PC-3 (cell line): ENCODE results near the gene HMGCS2. TPM values are rescaled to one million over a fixed set of nuclear protein-coding genes. Genes with fewer than 3 reads are reported as not detected.

Experiments used
- ATAC-seq: fragments of 200-7000 bp; cut with Tn5 transposase; 2 replicates; pipeline ENCODE4 v1.9.1; 2020; ENCODE audit warnings: mild to moderate bottlenecking, moderate library complexity
- Bru-seq: library from RNA; stranded (reverse); fragments of 400-500 nt; gene quantifications from one replicate; lab custom pipeline; 2021; lab: Mats Ljungman, UMichigan
- BruChase-seq, 2 experiments: library from RNA; stranded (reverse); fragments of 400-500 nt; gene quantifications; one replicate each; lab custom pipeline; 2021; lab: Mats Ljungman, UMichigan
- BruUV-seq: library from RNA; stranded (reverse); fragments of 400-500 nt; replicated peaks from 2 replicates; lab custom pipeline; 2021; lab: Mats Ljungman, UMichigan
- CTCF ChIA-PET: fragments of 300-600 bp; sonication (Branson Sonifier 250); formaldehyde crosslinking; loops from one replicate; lab custom pipeline; 2022; ENCODE audit warnings: antibody characterized with exemption; lab: Charles Lee
- POLR2A ChIA-PET: fragments of 300-600 bp; sonication (Branson Sonifier 250); formaldehyde crosslinking; loops from one replicate; lab custom pipeline; 2022; ENCODE audit warnings: antibody characterized with exemption; ENCODE audit not compliant: unreplicated experiment; lab: Charles Lee
- DNase-seq: peaks from one replicate; pipeline ENCODE4 v3.0.0-alpha.2; 2015
- H2AFZ ChIP-seq: fragments of 300-600 bp; sonication (generic); 2 replicates; pipeline ENCODE4 v1.6.0; 2016; ENCODE audit warnings: antibody characterized with exemption, low read length
- H3F3A ChIP-seq: fragments of 300-600 bp; sonication (generic); one replicate; pipeline ENCODE4 v1.6.0; 2017; ENCODE audit warnings: antibody characterized with exemption, low read length, control low read depth, mild to moderate bottlenecking; ENCODE audit not compliant: unreplicated experiment
- H3K27ac ChIP-seq: fragments of 300-600 bp; sonication (generic); 2 replicates; pipeline ENCODE4 v1.5.1; 2016; ENCODE audit warnings: mild to moderate bottlenecking, low read length
- H3K27me3 ChIP-seq: fragments of 300-600 bp; sonication (generic); 2 replicates; pipeline ENCODE4 v1.6.1; 2016; ENCODE audit warnings: low read length, mixed read lengths
- H3K36me3 ChIP-seq: fragments of 300-600 bp; sonication (generic); 2 replicates; pipeline ENCODE4 v1.6.1; 2016; ENCODE audit warnings: low read depth, mixed run types, low read length, mixed read lengths
- H3K4me1 ChIP-seq: fragments of 300-600 bp; sonication (generic); 2 replicates; pipeline ENCODE4 v1.5.1; 2016; ENCODE audit warnings: low read length; ENCODE audit not compliant: insufficient read depth
- H3K4me2 ChIP-seq: fragments of 300-600 bp; sonication (generic); 2 replicates; pipeline ENCODE4 v1.6.0; 2016; ENCODE audit warnings: low read length
- H3K4me3 ChIP-seq: fragments of 300-600 bp; sonication (generic); 2 replicates; pipeline ENCODE4 v1.5.1; 2016; ENCODE audit warnings: mild to moderate bottlenecking, low read length, mixed read lengths
- H3K79me2 ChIP-seq: fragments of 300-600 bp; sonication (generic); 2 replicates; pipeline ENCODE4 v1.6.1; 2017; ENCODE audit warnings: low read length, mixed read lengths
- H3K9ac ChIP-seq: fragments of 300-600 bp; sonication (generic); 2 replicates; pipeline ENCODE4 v1.6.0; 2016; ENCODE audit warnings: mild to moderate bottlenecking, low read length
- H3K9me2 ChIP-seq: fragments of 300-600 bp; sonication (generic); replicated peaks from 2 replicates; pipeline ENCODE4 v1.6.1; 2016; ENCODE audit warnings: mixed run types, low read length, mixed read lengths
- H3K9me3 ChIP-seq: fragments of 300-600 bp; sonication (generic); 2 replicates; pipeline ENCODE4 v1.6.1; 2016; ENCODE audit warnings: low read length, mixed read lengths
- H4K20me1 ChIP-seq: fragments of 300-600 bp; sonication (generic); 2 replicates; pipeline ENCODE4 v1.6.1; 2016; ENCODE audit warnings: low read length, mixed read lengths
- EZH2 ChIP-seq: fragments of 300-600 bp; sonication (generic); IDR thresholded peaks from one replicate; pipeline ENCODE4 v1.6.1; 2017; ENCODE audit warnings: antibody characterized with exemption, mild to moderate bottlenecking, low read length; ENCODE audit not compliant: unreplicated experiment
- EZH2phosphoT487 ChIP-seq: fragments of 300-600 bp; sonication (generic); IDR thresholded peaks from 2 replicates; pipeline ENCODE4 v1.6.1; 2018; ENCODE audit warnings: mild to moderate bottlenecking, antibody characterized with exemption, low read length, borderline replicate concordance
- intact Hi-C: fragments of 100-400 bp; cut with micrococcal nuclease; formaldehyde crosslinking; loops from 2 replicates; pipeline ENCODE4 v1.9.0; 2023
- long read RNA-seq: library from polyadenylated mRNA; unstranded; transcript quantifications from one replicate; pipeline ENCODE4 v2.0.0, GENCODE V29; 2021; ENCODE audit not compliant: unreplicated experiment
- total RNA-seq: library from RNA; depleted of rRNA; stranded (reverse); fragments of >200 nt; gene quantifications from 2 replicates; pipeline ENCODE4 v1.2.3, GENCODE V29; 2014; rRNA removed
- TF ChIP-seq, protein P1 (sequence below): fragments of 300-600 bp; sonication (generic); conservative IDR thresholded peaks from 2 replicates; pipeline ENCODE4 v1.5.1; 2017; ENCODE audit warnings: antibody characterized with exemption, low read depth, mild to moderate bottlenecking, low read length

HMGCS2 gene
- total RNA-seq, result not detected in 2 replicates
- Bru-seq, nascent RNA, result percentile 7 among the genes with signal in this experiment
- BruChase-seq, experiment 1, labeled RNA remaining after a 6-hour chase, result percentile 4 among the genes with signal in this experiment
- percentile 6 among the genes with signal in this experiment for BruChase-seq, experiment 2, labeled RNA remaining after a 2-hour chase
- long read RNA-seq, result 0 reads

- intact Hi-C loops, result no loop called here
- Histone ChIP-seq H3K9me2 (no peaks in the 10 kb centered on the region), H3K27ac (no peak within 1 kb of the TSS), H3K4me1 (peaks cover 19% of the 10 kb centered on the region), H3K79me2 (no peaks in the 10 kb centered on the region), H2AFZ (no peak within 1 kb of the TSS), H3K36me3 (no peaks in the 10 kb centered on the region), H3F3A (no peaks in the 10 kb centered on the region), H3K9me3 (no peaks in the 10 kb centered on the region), H4K20me1 (no peaks in the 10 kb centered on the region), H3K4me2 (no peak within 1 kb of the TSS), H3K4me3 (no peak within 1 kb of the TSS), H3K27me3 (no peaks in the 10 kb centered on the region), H3K9ac (no peak within 1 kb of the TSS)
- peak; percentile 42 for ATAC-seq
- TF ChIP-seq EZH2 (no peak), EZH2phosphoT487 (no peak)
- TF ChIP-seq, protein P1, sequence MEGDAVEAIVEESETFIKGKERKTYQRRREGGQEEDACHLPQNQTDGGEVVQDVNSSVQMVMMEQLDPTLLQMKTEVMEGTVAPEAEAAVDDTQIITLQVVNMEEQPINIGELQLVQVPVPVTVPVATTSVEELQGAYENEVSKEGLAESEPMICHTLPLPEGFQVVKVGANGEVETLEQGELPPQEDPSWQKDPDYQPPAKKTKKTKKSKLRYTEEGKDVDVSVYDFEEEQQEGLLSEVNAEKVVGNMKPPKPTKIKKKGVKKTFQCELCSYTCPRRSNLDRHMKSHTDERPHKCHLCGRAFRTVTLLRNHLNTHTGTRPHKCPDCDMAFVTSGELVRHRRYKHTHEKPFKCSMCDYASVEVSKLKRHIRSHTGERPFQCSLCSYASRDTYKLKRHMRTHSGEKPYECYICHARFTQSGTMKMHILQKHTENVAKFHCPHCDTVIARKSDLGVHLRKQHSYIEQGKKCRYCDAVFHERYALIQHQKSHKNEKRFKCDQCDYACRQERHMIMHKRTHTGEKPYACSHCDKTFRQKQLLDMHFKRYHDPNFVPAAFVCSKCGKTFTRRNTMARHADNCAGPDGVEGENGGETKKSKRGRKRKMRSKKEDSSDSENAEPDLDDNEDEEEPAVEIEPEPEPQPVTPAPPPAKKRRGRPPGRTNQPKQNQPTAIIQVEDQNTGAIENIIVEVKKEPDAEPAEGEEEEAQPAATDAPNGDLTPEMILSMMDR, result no peak
- BruUV-seq, result no TSS peak
- peak; percentile 22 for DNase-seq
- POLR2A ChIA-PET, result no interaction called here
- CTCF ChIA-PET, result no interaction called here
Measured at GRCh38 chr1:119768778-119769177, at the start of gene HMGCS2. Gene HMGCS2, minus strand, starts transcription at chr1:119768905. Its CDS starts 61 bp downstream, at chr1:119768844.

DNA sequence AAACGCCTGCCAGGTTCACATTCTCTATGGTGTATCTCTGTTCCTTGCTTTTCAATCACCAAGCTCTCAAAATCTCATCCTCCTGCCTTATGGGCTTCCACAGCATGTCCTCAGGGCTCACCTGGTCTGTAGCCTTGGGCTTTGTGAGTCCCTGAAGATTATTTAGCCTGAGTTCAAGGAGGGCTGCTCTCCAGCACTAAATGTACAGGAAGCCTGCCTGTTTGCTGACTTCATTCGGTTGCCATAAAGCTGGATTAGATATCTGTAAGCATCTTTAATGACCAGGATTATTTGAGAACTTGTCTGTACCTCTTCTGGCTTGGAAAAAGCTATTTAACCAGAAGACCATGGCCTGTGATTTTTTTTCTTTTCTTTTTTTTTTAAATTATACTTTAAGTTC, 49.5 kb upstream of the HMGCS2 start:
- H2AFZ ChIP-seq, result no peak overlapping the region
- H3K27me3 ChIP-seq, result no peaks in the 10 kb centered on the region
- no peak for TF ChIP-seq EZH2phosphoT487
- TF ChIP-seq, protein P1, result no peak
- no peaks in the 10 kb centered on the region for H3K9me3 ChIP-seq
- ATAC-seq (no peak), DNase-seq (no peak)
- CTCF ChIA-PET, result no interaction called here
- no peak overlapping the region for H3K4me3 ChIP-seq
- 0 out of 2 replicates have a peak, but pooled peaks cover 2% of the 10 kb centered on the region for H3K9me2 ChIP-seq
- no peaks in the 10 kb centered on the region for H3K79me2 ChIP-seq
- H4K20me1 ChIP-seq, result no peaks in the 10 kb centered on the region
- H3K4me1 ChIP-seq, result peaks cover 11% of the 10 kb centered on the region
- H3K9ac ChIP-seq, result no peak overlapping the region
- H3K27ac ChIP-seq, result no peak overlapping the region
- no peaks in the 10 kb centered on the region for H3F3A ChIP-seq
- POLR2A ChIA-PET, result no interaction called here
- no peaks in the 10 kb centered on the region for H3K36me3 ChIP-seq
- BruUV-seq, result no TSS peak
- intact Hi-C loops, result no loop called here
- no peak overlapping the region for H3K4me2 ChIP-seq

DNA sequence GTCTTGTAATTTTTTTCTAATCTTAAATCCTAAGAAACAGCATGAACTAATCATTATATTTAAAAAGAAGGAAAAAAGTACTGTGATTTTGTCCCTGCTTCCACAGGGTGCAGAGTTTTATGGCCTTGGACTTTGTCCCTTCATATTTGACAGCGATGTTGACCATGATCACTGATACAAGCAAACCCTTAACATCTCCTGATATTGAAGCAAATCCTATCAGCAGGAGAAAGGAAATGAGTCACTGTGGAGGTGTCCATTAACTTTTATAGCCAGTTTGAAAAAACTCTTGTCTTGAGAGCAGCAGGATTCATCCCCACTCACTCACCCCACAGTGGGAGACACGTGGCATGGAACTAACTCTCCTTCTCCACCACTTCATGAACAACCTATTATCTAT, 47.7 kb upstream of the HMGCS2 start:
- peaks cover 11% of the 10 kb centered on the region for H3K4me1 ChIP-seq
- ATAC-seq, result peak; percentile 61
- no peaks in the 10 kb centered on the region for H3K27me3 ChIP-seq
- DNase-seq, result peak; percentile 26
- H3K9me3 ChIP-seq, result no peaks in the 10 kb centered on the region
- POLR2A ChIA-PET, result no interaction called here
- no peak overlapping the region for H3K4me3 ChIP-seq
- 0 out of 2 replicates have a peak overlapping the region, but pooled peaks have one; percentile 3 for H3K4me2 ChIP-seq
- no peaks in the 10 kb centered on the region for H3K36me3 ChIP-seq
- 0 out of 2 replicates have a peak, but pooled peaks cover 2% of the 10 kb centered on the region for H3K9me2 ChIP-seq
- no peaks in the 10 kb centered on the region for H3K79me2 ChIP-seq
- intact Hi-C loops, result no loop called here
- no peak overlapping the region for H3K9ac ChIP-seq
- CTCF ChIA-PET, result no interaction called here
- H3F3A ChIP-seq, result no peaks in the 10 kb centered on the region
- no TSS peak for BruUV-seq
- H4K20me1 ChIP-seq, result no peaks in the 10 kb centered on the region
- H2AFZ ChIP-seq, result no peak overlapping the region; the same call in 1 of the 2 replicates
- H3K27ac ChIP-seq, result no peak overlapping the region
- TF ChIP-seq EZH2phosphoT487 (no peak), EZH2 (no peak)
- TF ChIP-seq, protein P1, result no peak
